ENCODE results near the gene SCNN1A. TPM values are rescaled to one million over a fixed set of nuclear protein-coding genes. Genes with fewer than 3 reads are reported as not detected.

Gene SCNN1A
- total RNA-seq, 1 experiment from 2014 or later = 17.1 TPM

DNA sequence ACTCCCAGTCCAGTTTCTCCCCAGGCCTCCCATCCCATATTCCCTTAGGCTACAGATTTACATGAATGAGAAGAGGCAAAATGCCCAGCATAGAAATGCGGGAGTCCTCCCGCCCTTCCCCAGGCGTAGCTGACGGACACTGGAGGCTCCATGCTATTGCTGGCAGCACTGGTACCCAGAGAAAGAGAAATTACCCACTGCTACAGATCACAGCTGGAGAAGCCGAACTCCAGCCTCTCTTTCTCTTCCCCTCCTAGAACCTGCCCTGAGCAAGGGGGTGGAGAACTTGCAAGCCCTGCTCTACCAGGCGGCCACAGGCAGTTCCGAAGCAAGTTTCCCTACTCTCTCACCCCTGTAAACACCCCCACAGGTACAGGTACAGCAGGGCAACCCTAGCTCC, 12.2 kb upstream of the SCNN1A start:
- no peaks in the 10 kb centered on the region for H3K27me3 ChIP-seq (ENCODE audit: control insufficient read depth, insufficient read depth, low read length)
- BruUV-seq (replicated peaks) = no TSS peak
- intact Hi-C loops (cut with micrococcal nuclease; ENCODE audit: unreplicated experiment) = no loop called here
- in situ Hi-C loops (cut with HindIII; ENCODE audit: low pct_unique_long_range_greater_than_20kb, low sequenced_read_pairs) = no loop called here
- ChIA-PET CTCF (no interaction called here), POLR2A (no interaction called here)
- no peak overlapping the region for H3K4me3 ChIP-seq (ENCODE audit: low read depth in 2 of 2, low read length in 2 of 2)
- no peak for DNase-seq (ENCODE audit: low read depth, low spot score)
- no peaks in the 10 kb centered on the region for H3K9me3 ChIP-seq (ENCODE audit: control insufficient read depth, insufficient read depth, low read depth, low read length)
- no peaks in the 10 kb centered on the region for H3K4me1 ChIP-seq (ENCODE audit: control insufficient read depth, insufficient read depth, low read length)
- TF ChIP-seq, protein P1, sequence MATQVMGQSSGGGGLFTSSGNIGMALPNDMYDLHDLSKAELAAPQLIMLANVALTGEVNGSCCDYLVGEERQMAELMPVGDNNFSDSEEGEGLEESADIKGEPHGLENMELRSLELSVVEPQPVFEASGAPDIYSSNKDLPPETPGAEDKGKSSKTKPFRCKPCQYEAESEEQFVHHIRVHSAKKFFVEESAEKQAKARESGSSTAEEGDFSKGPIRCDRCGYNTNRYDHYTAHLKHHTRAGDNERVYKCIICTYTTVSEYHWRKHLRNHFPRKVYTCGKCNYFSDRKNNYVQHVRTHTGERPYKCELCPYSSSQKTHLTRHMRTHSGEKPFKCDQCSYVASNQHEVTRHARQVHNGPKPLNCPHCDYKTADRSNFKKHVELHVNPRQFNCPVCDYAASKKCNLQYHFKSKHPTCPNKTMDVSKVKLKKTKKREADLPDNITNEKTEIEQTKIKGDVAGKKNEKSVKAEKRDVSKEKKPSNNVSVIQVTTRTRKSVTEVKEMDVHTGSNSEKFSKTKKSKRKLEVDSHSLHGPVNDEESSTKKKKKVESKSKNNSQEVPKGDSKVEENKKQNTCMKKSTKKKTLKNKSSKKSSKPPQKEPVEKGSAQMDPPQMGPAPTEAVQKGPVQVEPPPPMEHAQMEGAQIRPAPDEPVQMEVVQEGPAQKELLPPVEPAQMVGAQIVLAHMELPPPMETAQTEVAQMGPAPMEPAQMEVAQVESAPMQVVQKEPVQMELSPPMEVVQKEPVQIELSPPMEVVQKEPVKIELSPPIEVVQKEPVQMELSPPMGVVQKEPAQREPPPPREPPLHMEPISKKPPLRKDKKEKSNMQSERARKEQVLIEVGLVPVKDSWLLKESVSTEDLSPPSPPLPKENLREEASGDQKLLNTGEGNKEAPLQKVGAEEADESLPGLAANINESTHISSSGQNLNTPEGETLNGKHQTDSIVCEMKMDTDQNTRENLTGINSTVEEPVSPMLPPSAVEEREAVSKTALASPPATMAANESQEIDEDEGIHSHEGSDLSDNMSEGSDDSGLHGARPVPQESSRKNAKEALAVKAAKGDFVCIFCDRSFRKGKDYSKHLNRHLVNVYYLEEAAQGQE (IDR thresholded peaks at IDR 0.05; ENCODE audit: insufficient read depth in 1 of 2, low read depth in 2 of 2, low read length in 1 of 2) = no peak
- TF ChIP-seq POLR2AphosphoS5 (IDR thresholded peaks at IDR 0.05; ENCODE audit: low read depth, low read length) = no peak
- TF ChIP-seq, protein P2, sequence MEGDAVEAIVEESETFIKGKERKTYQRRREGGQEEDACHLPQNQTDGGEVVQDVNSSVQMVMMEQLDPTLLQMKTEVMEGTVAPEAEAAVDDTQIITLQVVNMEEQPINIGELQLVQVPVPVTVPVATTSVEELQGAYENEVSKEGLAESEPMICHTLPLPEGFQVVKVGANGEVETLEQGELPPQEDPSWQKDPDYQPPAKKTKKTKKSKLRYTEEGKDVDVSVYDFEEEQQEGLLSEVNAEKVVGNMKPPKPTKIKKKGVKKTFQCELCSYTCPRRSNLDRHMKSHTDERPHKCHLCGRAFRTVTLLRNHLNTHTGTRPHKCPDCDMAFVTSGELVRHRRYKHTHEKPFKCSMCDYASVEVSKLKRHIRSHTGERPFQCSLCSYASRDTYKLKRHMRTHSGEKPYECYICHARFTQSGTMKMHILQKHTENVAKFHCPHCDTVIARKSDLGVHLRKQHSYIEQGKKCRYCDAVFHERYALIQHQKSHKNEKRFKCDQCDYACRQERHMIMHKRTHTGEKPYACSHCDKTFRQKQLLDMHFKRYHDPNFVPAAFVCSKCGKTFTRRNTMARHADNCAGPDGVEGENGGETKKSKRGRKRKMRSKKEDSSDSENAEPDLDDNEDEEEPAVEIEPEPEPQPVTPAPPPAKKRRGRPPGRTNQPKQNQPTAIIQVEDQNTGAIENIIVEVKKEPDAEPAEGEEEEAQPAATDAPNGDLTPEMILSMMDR (IDR thresholded peaks at IDR 0.05) = no peak
- TF ChIP-seq TCF7L2 (IDR thresholded peaks at IDR 0.05; ENCODE audit: low read depth, low read length) = no peak
- TF ChIP-seq SIN3A (IDR thresholded peaks at IDR 0.05; ENCODE audit: borderline replicate concordance, insufficient read depth, low read depth, low read length) = no peak
- 0 out of 2 replicates have a peak, but pooled peaks have one; percentile 31 for ATAC-seq
- H3K27ac ChIP-seq (ENCODE audit: low read length) = no peak overlapping the region
- H3K36me3 ChIP-seq (ENCODE audit: control insufficient read depth, insufficient read depth, low read length) = peaks cover 5% of the 10 kb centered on the region; the same call in 1 of the 2 replicates

DNA sequence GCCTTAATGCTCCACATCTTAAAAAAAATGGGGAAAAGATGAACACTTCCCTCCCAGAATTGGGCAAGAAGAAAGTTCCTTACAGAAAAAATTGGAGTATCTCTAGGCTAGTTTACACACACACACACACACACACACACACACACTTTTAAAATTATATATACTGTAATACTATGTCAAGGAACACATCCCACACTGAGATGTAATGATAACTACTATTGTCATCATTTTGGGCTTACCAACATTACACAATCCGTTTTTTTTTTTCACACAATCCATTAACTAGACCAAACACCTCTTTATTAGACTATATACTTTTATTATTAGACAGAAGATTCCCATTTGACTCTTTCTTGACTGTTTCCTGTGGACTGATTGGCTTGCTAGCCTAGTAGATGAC, 11.1 kb upstream of the SCNN1A start:
- in situ Hi-C loops (cut with HindIII; ENCODE audit: low pct_unique_long_range_greater_than_20kb, low sequenced_read_pairs) = no loop called here
- intact Hi-C loops (cut with micrococcal nuclease; ENCODE audit: unreplicated experiment) = no loop called here

More for the DNA sequence above, 11.1 kb upstream of the SCNN1A start:
- no peaks in the 10 kb centered on the region for H3K4me1 ChIP-seq (ENCODE audit: control insufficient read depth, insufficient read depth, low read length)
- no peak overlapping the region for H3K4me3 ChIP-seq (ENCODE audit: low read depth in 2 of 2, low read length in 2 of 2)
- CTCF ChIA-PET = no interaction called here
- BruUV-seq (replicated peaks) = no TSS peak
- POLR2A ChIA-PET = no interaction called here
- ATAC-seq (no peak), DNase-seq (ENCODE audit: low read depth, low spot score) (no peak)
- H3K27me3 ChIP-seq (ENCODE audit: control insufficient read depth, insufficient read depth, low read length) = no peaks in the 10 kb centered on the region
- no peaks in the 10 kb centered on the region for H3K9me3 ChIP-seq (ENCODE audit: control insufficient read depth, insufficient read depth, low read depth, low read length)
- H3K27ac ChIP-seq (ENCODE audit: low read length) = no peak overlapping the region
- H3K36me3 ChIP-seq (ENCODE audit: control insufficient read depth, insufficient read depth, low read length) = peaks cover 5% of the 10 kb centered on the region; the same call in 1 of the 2 replicates
- TF ChIP-seq, protein P2 (IDR thresholded peaks at IDR 0.05) = no peak
- TF ChIP-seq TCF7L2 (IDR thresholded peaks at IDR 0.05; ENCODE audit: low read depth, low read length) (no peak), SIN3A (IDR thresholded peaks at IDR 0.05; ENCODE audit: borderline replicate concordance, insufficient read depth, low read depth, low read length) (no peak), POLR2AphosphoS5 (IDR thresholded peaks at IDR 0.05; ENCODE audit: low read depth, low read length) (no peak)
- TF ChIP-seq, protein P1 (IDR thresholded peaks at IDR 0.05; ENCODE audit: insufficient read depth in 1 of 2, low read depth in 2 of 2, low read length in 1 of 2) = no peak
